Activated B cell treated with CpG ODN at 0.5 μM for 24 hours (primary cell): ENCODE data around the gene ITGA11. TPM values are rescaled to one million over a fixed set of nuclear protein-coding genes. Genes with fewer than 3 reads are reported as not detected.

Source experiments
- ATAC-seq: fragments of 200-7000 bp; cut with Tn5 transposase; one replicate; pipeline ENCODE4 v1.10.0; 2021; ENCODE audit warnings: low read depth, mild to moderate bottlenecking, moderate library complexity
- CTCF ChIA-PET: fragments of 350-600 bp; sonication (Branson Sonifier 250); formaldehyde crosslinking; loops from one replicate; lab custom pipeline; 2021; ENCODE audit warnings: antibody characterized with exemption; lab: Charles Lee
- POLR2A ChIA-PET: fragments of 350-600 bp; sonication (Branson Sonifier 250); formaldehyde crosslinking; loops from one replicate; lab custom pipeline; 2021; ENCODE audit warnings: antibody characterized with exemption; lab: Charles Lee
- DNase-seq: peaks from one replicate; pipeline ENCODE4 v3.0.0; 2022
- H3K27ac Mint-ChIP-seq: one replicate; pipeline ENCODE4 v1.8.0; 2020; ENCODE audit warnings: mixed read lengths
- H3K27me3 Mint-ChIP-seq: one replicate; pipeline ENCODE4 v1.8.0; 2021; ENCODE audit warnings: mixed read lengths
- H3K36me3 Mint-ChIP-seq: one replicate; pipeline ENCODE4 v1.8.0; 2021; ENCODE audit warnings: low read depth, mixed read lengths
- H3K4me1 Mint-ChIP-seq: one replicate; pipeline ENCODE4 v1.8.0; 2021; ENCODE audit warnings: mixed read lengths
- H3K4me3 Mint-ChIP-seq: one replicate; pipeline ENCODE4 v1.8.0; 2020; ENCODE audit warnings: mild to moderate bottlenecking, mixed read lengths
- H3K9me3 Mint-ChIP-seq: one replicate; pipeline ENCODE4 v1.8.0; 2020; ENCODE audit warnings: mixed read lengths
- CTCF ChIP-seq: fragments of 200-600 bp; IDR thresholded peaks from one replicate; pipeline ENCODE4 v1.8.0; 2022; ENCODE audit warnings: antibody characterized with exemption, mild to moderate bottlenecking
- intact Hi-C: fragments of 100-400 bp; cut with micrococcal nuclease; formaldehyde crosslinking; loops from one replicate; pipeline ENCODE4 v1.15.1; 2024
- total RNA-seq: library from RNA; stranded (reverse); gene quantifications from 2 replicates; pipeline ENCODE4 v1.2.3, GENCODE V29; 2022

ITGA11 gene
- total RNA-seq, 1 donor from 2014 or later, result not detected

- Mint-ChIP-seq H3K4me3 (no peak overlapping the region), H3K9me3 (no peaks in the 10 kb centered on the region), H3K4me1 (peaks cover 8% of the 10 kb centered on the region), H3K27ac (no peak overlapping the region), H3K27me3 (peaks cover 3% of the 10 kb centered on the region), H3K36me3 (no peaks in the 10 kb centered on the region)
- DNase-seq, result no peak
- no peak for ATAC-seq
- ChIA-PET CTCF (interaction anchor here (1.5 to 2.5 kb wide), 2 partner anchors 28 to 52 kb away, joined by 6 to 33 read pairs; partner anchors contain the start of gene FEM1B), POLR2A (interaction anchor here (0.7 kb wide), 1 partner anchor 522 kb away, joined by 3 read pairs; no protein-coding TSS in a partner anchor)
- no peak for TF ChIP-seq CTCF
- intact Hi-C loops, result loop anchor here (5.0 kb wide), 1 partner anchor 572 kb away; no protein-coding TSS in a partner anchor
These were observed 126.5 kb downstream of the ITGA11 start for GRCh38 chr15:68305420-68305871.

GRCh38 chr15:68304589-68305337 is 127.2 kb downstream of the ITGA11 start:
- ChIA-PET CTCF (no interaction called here), POLR2A (no interaction called here)
- peaks cover 8% of the 10 kb centered on the region for H3K4me1 Mint-ChIP-seq
- no peak for TF ChIP-seq CTCF
- DNase-seq (no peak), ATAC-seq (no peak)
- intact Hi-C loops, result loop anchor here (5.0 kb wide), 1 partner anchor 573 kb away; no protein-coding TSS in a partner anchor
- H3K9me3 Mint-ChIP-seq, result no peaks in the 10 kb centered on the region
- H3K36me3 Mint-ChIP-seq, result no peaks in the 10 kb centered on the region
- no peak overlapping the region for H3K4me3 Mint-ChIP-seq
- no peak overlapping the region for H3K27ac Mint-ChIP-seq
- peaks cover 3% of the 10 kb centered on the region for H3K27me3 Mint-ChIP-seq

GRCh38 chr15:68303560-68304436 is 128.2 kb downstream of the ITGA11 start:
- POLR2A ChIA-PET, result no interaction called here
- DNase-seq (no peak), ATAC-seq (no peak)
- no peak for TF ChIP-seq CTCF
- Mint-ChIP-seq H3K27me3 (peaks cover 3% of the 10 kb centered on the region), H3K36me3 (no peaks in the 10 kb centered on the region), H3K9me3 (no peaks in the 10 kb centered on the region), H3K27ac (no peak overlapping the region), H3K4me1 (peaks cover 18% of the 10 kb centered on the region), H3K4me3 (no peak overlapping the region)
- intact Hi-C loops, result no loop called here
- CTCF ChIA-PET, result interaction anchor here (1.3 kb wide), 1 partner anchor 51 kb away, joined by 4 read pairs; no protein-coding TSS in a partner anchor

DNA sequence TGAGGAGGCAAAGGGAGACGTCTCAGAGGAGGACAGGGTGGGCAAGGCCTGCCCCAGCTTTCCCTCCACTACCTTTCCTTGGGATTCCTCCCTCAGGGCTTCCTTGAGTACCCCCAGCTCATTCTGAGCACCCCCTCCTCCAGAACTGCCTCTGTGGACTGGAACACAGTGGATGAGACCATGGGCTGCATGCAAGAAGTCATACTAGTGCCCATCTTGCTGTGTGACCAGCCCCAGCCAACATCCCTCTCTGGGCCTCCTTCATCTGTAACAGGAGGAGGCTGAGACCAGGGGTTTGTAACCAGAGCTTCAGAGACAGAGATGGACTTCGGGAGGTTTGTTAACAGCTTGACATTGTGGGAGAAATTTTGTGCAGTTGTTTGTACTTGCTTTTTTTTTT is 128.8 kb downstream of the ITGA11 start:
- no peak overlapping the region for H3K27ac Mint-ChIP-seq
- POLR2A ChIA-PET, result interaction anchor here (0.5 kb wide), 1 partner anchor 722 kb away, joined by 3 read pairs; no protein-coding TSS in a partner anchor
- H3K27me3 Mint-ChIP-seq, result peaks cover 3% of the 10 kb centered on the region
- no peak overlapping the region for H3K4me3 Mint-ChIP-seq
- intact Hi-C loops, result no loop called here
- no peaks in the 10 kb centered on the region for H3K36me3 Mint-ChIP-seq
- H3K9me3 Mint-ChIP-seq, result no peaks in the 10 kb centered on the region
- peaks cover 22% of the 10 kb centered on the region for H3K4me1 Mint-ChIP-seq
- no peak for TF ChIP-seq CTCF
- DNase-seq, result no peak
- ATAC-seq, result no peak
- CTCF ChIA-PET, result interaction anchor here (1.3 kb wide), 1 partner anchor 50 kb away, joined by 4 read pairs; no protein-coding TSS in a partner anchor
